ENCODE data around the gene PIK3R3.

PIK3R3 gene

DNA sequence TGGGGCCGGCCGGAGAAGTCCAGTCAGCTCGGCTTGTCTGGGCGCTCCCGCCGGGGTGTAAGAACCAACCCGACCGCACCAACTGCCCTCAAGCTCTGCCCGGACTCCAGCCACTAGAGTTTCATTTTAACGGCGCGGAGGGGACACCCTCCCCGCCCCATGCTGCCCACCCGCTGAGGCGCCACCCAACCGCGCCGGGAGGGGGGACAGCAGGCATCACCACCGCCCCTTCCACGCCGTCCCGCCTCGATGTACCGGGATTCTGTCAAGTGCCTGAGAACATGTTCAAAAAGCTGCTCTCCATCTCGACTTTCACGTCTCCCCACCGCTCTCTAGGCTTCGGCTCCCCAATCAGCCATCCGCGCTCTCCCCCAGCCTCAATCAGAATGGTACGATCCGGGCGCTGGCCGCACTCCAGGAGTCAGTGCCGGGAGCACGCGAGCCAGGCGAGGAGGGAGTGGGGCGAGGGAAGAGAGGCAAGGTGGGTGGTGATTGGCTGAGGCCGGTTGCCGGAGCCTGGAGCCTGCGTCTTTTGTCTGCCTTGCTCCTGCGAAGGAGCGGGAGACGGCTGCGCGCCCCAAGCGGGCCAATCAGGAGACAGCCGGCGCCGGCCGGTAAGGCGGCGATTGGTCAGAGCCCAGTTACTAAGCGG is at the start of gene PIK3R3:
TSS of gene PIK3R3 (minus strand) at position 101 of the 652 bp plus-strand sequence. CDS start 677 bp downstream, outside the sequence.
- H3K9me3 Mint-ChIP-seq: no peaks in the 10 kb centered on the region
- H3K27ac Mint-ChIP-seq: peak within 1 kb of the TSS; percentile 99
- peaks cover 85% of the 10 kb centered on the region for H3K27me3 Mint-ChIP-seq (ENCODE audit: low read depth)
- H3K4me3 Mint-ChIP-seq: peak within 1 kb of the TSS; percentile 100
- peaks cover 19% of the 10 kb centered on the region for H3K4me1 Mint-ChIP-seq (ENCODE audit: low read depth)
- H3K36me3 Mint-ChIP-seq (ENCODE audit: low read depth): peaks cover 2% of the 10 kb centered on the region

DNA sequence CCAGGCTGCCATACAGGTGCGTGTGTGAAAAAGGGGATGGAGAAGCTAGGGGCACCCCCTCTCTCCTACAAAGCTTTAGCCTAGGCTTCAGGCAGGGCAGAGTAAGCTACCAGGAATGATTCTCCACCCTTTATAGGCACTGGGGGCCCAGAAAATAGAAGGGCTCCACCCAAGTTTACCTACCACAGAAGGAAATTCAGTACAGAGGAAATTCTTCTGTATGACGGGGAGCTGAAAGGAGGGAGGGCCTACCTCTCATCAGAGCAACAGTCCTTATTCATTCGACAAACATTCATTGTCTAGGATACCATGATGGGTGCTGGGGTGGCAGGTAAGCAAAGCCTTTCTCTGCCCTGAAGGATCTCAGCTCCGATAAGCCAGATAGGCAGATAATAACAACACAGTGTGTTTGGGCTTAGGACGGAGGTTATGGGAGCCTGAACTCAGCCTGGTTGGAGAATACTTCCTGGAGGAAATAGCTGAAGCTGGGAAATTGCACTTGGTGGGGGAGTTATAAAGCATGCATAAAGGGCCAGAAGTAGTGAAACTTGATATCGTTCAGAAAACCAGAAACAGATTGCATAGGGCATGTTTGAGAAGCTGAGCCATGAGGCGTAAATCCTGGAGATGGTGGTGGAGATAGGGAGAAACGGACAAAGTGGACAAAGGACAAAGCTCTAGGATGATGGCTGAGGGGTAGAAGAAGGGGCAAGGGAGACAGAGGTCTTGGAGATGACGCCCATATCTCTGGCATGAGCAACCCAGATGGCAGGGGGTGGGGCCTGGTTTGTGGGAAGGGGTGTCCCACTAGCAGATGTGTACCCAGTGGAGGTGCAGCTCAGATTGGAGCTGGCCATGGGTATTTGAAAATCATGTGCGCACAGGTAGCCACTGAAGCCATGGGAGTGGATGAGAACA is 49.2 kb upstream of the PIK3R3 start:
- Mint-ChIP-seq H3K4me1 (ENCODE audit: low read depth) (peaks cover 10% of the 10 kb centered on the region), H3K4me3 (no peak overlapping the region), H3K27me3 (ENCODE audit: low read depth) (no peaks in the 10 kb centered on the region), H3K27ac (no peak overlapping the region), H3K36me3 (ENCODE audit: low read depth) (no peaks in the 10 kb centered on the region), H3K9me3 (no peaks in the 10 kb centered on the region)

DNA sequence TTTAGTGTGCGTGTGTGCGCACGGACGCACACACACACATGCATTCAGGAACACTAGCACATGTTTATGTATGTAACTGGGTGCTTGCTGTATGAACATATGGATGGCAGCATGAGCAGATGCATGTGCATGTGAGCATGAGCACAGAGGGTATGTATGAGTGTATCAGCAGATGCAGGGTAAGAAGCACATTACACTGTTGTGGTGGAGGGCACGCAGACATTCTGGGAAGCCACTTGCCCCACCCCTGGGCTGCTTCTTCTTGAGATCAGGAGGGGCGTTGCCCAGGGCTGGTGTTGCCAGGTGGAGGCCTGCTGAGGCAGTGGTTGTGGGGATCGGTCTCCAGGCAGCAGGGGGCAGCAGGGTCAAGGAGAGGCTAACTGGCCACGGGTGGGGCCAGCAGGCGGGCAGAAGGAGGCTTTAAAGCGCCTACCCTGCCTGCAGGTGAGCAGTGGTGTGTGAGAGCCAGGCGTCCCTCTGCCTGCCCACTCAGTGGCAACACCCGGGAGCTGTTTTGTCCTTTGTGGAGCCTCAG is 47.7 kb upstream of the PIK3R3 start:
- H3K36me3 Mint-ChIP-seq (ENCODE audit: low read depth): no peaks in the 10 kb centered on the region
- no peak overlapping the region for H3K27ac Mint-ChIP-seq
- H3K4me1 Mint-ChIP-seq (ENCODE audit: low read depth): peaks cover 9% of the 10 kb centered on the region
- no peak overlapping the region for H3K4me3 Mint-ChIP-seq
- no peaks in the 10 kb centered on the region for H3K9me3 Mint-ChIP-seq
- no peaks in the 10 kb centered on the region for H3K27me3 Mint-ChIP-seq (ENCODE audit: low read depth)

DNA sequence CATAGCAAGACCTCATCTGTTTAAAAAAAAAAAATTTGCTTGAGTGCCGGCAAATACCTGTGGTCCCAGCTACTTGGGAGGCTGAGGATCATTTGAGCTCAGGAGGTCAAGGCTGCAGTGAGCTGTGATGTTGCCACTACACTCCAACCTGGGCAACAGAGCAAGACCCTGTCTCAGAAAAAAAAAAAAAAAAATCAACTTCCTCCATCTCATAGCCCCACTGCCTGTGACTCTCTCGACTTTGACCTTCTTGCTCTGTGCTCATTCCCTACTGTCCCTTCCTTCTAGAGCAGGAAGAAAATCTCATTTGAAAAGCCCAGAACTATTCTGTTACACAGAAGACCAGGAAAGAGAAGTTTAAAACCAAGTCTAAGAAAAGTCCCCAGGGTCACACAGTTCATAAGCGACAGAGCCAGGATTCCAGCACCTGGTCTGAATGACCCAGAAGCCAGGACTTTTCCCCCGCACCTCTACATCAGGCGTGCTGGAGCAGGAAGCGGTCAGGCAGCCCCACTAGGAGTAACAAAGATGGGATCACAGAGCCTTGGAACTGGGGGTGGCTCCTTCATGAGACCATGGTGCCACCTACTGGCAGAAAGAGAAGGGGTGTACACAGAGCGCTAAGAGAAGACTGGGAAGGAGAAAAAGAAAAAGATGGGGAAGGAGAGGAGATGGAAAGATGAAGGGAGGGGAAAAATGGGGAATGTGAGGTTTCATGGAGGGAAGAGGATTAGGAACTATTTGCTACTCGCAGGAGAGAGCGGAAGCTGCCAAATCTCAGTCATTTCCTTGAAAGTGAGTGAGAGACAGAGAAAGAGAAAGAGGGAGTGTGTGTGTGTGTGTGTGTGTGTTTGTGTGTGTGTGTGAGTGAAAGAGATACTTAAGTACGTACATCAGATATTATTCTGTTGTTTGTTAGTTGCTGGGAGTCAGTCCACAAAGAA is 47.0 kb upstream of the PIK3R3 start:
- Mint-ChIP-seq H3K9me3 (no peaks in the 10 kb centered on the region), H3K36me3 (ENCODE audit: low read depth) (no peaks in the 10 kb centered on the region), H3K27me3 (ENCODE audit: low read depth) (no peaks in the 10 kb centered on the region), H3K27ac (no peak overlapping the region), H3K4me3 (no peak overlapping the region), H3K4me1 (ENCODE audit: low read depth) (peaks cover 5% of the 10 kb centered on the region)

DNA sequence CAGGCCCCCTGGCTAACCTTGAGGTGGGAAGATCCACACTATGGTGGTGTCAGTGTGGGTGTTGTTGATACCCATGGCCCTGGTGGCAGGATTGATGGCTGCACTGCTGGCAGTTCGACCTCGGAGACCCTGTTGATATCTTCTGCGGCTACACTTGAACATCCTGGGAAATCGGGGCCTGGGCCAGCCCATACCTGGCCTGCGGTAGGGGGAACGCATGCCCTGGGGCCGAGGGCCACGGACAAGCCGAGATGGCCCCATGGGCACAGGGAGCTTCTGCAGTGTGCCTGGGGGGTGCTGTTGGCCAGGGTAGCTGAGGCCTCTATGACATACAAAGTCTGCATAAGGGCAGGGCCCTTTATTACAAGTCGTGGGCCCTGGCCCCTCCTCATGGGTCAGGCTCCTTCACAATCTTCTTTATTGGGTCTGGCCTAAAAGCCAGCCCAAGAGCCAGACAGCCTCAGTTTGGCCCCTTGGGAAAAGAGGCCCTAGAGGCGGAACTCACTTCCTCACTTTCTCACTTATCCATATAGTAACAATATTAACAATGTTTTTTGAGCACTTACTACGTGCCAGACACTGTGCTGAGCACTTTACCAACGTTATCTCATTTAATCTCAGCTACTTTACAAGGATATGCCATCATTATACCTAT is 43.9 kb upstream of the PIK3R3 start, which contains the start of gene P3R3URF:
TSS of gene P3R3URF (minus strand) at position 278 of the 655 bp plus-strand sequence. CDS start at position 261, 17 bp downstream.
- no peaks in the 10 kb centered on the region for H3K4me1 Mint-ChIP-seq (ENCODE audit: low read depth)
- no peak within 1 kb of the TSS for H3K4me3 Mint-ChIP-seq
- H3K36me3 Mint-ChIP-seq (ENCODE audit: low read depth): no peaks in the 10 kb centered on the region
- no peaks in the 10 kb centered on the region for H3K9me3 Mint-ChIP-seq
- no peaks in the 10 kb centered on the region for H3K27me3 Mint-ChIP-seq (ENCODE audit: low read depth)
- no peak within 1 kb of the TSS for H3K27ac Mint-ChIP-seq

DNA sequence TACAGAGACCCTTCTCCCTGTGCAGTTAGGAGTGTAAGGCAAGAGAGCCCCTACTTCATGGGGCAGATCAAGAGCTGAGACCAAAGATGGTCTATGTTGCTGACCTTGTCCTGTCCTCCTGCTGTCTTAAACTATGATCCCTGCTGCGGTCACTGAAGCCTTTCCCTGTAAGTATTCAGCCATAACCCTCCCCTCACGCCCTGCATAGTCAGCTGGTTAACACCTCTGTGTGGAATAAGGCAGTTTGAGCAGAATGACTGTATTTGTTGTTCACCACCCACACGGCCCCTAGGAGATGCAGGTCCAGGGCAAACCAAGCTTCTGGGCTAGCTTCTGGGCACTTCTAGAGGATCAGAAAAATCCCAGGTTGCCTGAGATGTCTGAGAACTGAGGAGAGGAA is 42.8 kb upstream of the PIK3R3 start:
- Mint-ChIP-seq H3K4me3 (no peak overlapping the region), H3K27me3 (ENCODE audit: low read depth) (peaks cover 6% of the 10 kb centered on the region), H3K9me3 (no peaks in the 10 kb centered on the region), H3K27ac (no peak overlapping the region), H3K36me3 (ENCODE audit: low read depth) (no peaks in the 10 kb centered on the region), H3K4me1 (ENCODE audit: low read depth) (no peaks in the 10 kb centered on the region)

DNA sequence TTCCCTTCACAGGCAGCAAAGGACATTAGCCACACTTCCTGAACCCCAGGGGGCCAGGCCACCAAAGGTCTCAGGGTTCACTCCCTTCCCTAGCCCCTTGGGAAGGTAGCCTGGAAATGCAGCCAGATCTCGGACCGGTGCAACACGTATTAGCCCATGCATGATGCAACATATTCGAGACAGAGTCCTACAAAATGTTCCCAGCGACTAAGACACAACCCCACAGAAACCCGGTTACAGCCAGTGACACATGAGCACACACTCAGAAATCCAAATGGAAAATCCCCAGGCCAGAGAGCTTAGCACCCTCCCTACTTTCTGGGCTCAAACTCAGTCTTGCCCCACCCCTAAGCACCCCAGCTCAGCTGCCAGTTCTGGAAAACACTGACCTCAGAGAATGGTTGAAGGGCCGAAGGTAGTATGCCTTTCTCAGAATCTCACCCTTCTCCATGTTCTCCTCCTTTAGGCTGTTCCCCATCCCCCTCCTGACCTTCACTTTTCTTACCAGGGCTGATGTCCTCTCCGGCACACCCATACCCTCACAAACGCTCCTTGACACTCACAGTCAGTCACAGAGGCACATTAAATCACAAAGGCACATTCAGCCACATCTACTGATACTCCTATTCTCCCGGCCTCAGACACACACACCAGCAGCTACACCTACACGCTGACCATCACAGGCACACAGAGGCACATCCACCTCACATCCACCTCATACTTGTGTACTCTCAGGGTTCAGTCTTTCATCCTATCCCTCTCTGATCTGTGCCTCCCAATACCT is 42.2 kb upstream of the PIK3R3 start, which contains the start of gene TSPAN1:
TSS of gene TSPAN1 (plus strand) at position 640 of the 784 bp plus-strand sequence. CDS start 6,021 bp downstream, outside the sequence.
- Mint-ChIP-seq H3K27ac (no peak within 1 kb of the TSS), H3K27me3 (ENCODE audit: low read depth) (peaks cover 6% of the 10 kb centered on the region), H3K36me3 (ENCODE audit: low read depth) (no peaks in the 10 kb centered on the region), H3K9me3 (no peaks in the 10 kb centered on the region), H3K4me3 (no peak within 1 kb of the TSS), H3K4me1 (ENCODE audit: low read depth) (no peaks in the 10 kb centered on the region)

DNA sequence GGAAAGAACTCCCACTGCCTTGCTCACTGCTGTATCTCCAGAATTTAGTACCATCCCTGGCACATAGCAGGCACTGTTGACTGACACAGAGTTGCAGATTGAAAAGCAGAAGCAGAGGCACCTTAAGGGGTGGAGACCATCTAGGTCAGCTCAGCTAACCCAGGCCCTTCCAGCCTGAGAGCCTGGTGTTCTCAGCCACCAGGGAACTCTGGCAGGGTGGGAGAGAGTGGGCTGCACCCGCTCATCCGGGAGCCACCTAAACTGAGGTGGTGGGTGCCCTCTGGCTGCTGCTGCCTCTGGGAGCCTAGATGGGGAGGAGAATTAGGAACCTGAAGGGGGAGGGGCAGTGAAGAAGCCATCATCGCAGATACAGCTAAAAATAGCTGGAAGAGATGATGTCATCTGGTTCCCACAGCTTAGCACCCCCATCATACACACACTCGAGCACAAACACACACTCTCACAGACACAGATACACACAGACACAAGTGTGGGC is 41.0 kb upstream of the PIK3R3 start:
- Mint-ChIP-seq H3K27me3 (ENCODE audit: low read depth) (peaks cover 15% of the 10 kb centered on the region), H3K4me3 (no peak overlapping the region), H3K27ac (no peak overlapping the region), H3K9me3 (no peaks in the 10 kb centered on the region), H3K4me1 (ENCODE audit: low read depth) (no peaks in the 10 kb centered on the region), H3K36me3 (ENCODE audit: low read depth) (no peaks in the 10 kb centered on the region)

DNA sequence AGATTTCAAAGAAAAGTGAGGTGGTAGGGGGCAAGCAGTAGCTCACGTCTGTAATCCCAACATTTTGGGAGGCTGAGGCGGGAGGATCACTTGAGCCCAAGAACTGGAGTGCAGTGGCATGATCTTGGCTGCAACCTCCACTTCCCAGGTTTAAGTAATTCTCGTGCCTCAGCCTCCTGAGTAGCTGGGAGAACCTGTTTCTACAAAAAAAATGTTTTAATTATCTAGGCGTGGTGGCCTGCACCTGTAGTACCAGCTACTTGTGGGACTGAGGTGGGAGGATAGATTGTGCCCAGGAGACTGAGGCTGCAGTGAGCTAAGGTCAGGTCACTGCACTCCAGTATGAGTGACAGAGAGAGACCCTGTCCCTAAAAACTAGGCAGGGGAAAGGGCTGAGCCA is 39.9 kb upstream of the PIK3R3 start:
- Mint-ChIP-seq H3K27me3 (ENCODE audit: low read depth) (peaks cover 23% of the 10 kb centered on the region), H3K27ac (no peak overlapping the region), H3K9me3 (no peaks in the 10 kb centered on the region), H3K4me3 (no peak overlapping the region), H3K36me3 (ENCODE audit: low read depth) (no peaks in the 10 kb centered on the region), H3K4me1 (ENCODE audit: low read depth) (peaks cover 4% of the 10 kb centered on the region)

DNA sequence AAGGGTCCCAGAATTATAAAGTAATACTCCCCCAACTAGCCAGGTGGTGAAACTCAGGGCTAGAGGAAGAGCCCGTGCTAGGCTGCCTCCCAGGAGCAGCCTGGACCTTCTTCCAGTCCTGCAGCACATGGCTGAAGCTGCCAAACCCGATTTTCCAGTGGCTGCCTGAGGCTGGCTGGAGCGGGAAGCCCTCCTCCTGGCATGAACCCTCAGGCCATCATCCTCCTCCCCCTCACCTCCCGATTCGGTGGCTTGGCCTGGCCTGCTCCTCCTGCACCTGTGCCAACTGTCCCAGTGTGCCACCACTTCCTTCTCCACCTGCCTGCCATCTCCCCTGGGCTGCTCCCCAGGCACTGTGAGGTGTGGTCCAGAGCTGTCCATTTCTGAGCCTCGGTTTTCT is 39.4 kb upstream of the PIK3R3 start:
- Mint-ChIP-seq H3K27me3 (ENCODE audit: low read depth) (peaks cover 23% of the 10 kb centered on the region), H3K27ac (no peak overlapping the region), H3K4me3 (no peak overlapping the region)

DNA sequence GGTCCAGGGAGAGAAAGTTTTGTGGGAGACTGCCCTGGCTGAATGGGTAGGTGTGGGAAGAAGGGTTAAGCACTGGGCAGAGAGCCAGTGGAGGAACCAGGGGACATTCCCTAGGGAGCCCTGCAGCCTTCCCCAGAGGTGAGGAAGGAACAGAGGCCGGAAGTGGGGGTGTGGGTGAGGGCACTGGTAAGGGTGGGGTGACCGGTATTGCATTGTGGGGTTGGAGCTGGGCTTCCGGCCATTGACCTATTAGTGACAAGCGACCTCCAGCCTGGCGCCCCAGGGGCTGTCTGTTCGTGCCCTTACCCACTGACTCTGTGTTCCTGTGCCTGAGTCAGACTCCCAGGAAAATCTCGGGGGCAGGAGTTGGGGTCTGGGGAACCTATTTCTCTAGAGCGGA is 38.9 kb upstream of the PIK3R3 start:
- H3K9me3 Mint-ChIP-seq: no peaks in the 10 kb centered on the region
- peaks cover 23% of the 10 kb centered on the region for H3K27me3 Mint-ChIP-seq (ENCODE audit: low read depth)
- no peak overlapping the region for H3K4me3 Mint-ChIP-seq
- no peaks in the 10 kb centered on the region for H3K36me3 Mint-ChIP-seq (ENCODE audit: low read depth)
- peaks cover 11% of the 10 kb centered on the region for H3K4me1 Mint-ChIP-seq (ENCODE audit: low read depth)
- no peak overlapping the region for H3K27ac Mint-ChIP-seq

More for the DNA sequence above, 39.4 kb upstream of the PIK3R3 start:
- Mint-ChIP-seq H3K9me3 (no peaks in the 10 kb centered on the region), H3K4me1 (ENCODE audit: low read depth) (peaks cover 6% of the 10 kb centered on the region), H3K36me3 (ENCODE audit: low read depth) (no peaks in the 10 kb centered on the region)

DNA sequence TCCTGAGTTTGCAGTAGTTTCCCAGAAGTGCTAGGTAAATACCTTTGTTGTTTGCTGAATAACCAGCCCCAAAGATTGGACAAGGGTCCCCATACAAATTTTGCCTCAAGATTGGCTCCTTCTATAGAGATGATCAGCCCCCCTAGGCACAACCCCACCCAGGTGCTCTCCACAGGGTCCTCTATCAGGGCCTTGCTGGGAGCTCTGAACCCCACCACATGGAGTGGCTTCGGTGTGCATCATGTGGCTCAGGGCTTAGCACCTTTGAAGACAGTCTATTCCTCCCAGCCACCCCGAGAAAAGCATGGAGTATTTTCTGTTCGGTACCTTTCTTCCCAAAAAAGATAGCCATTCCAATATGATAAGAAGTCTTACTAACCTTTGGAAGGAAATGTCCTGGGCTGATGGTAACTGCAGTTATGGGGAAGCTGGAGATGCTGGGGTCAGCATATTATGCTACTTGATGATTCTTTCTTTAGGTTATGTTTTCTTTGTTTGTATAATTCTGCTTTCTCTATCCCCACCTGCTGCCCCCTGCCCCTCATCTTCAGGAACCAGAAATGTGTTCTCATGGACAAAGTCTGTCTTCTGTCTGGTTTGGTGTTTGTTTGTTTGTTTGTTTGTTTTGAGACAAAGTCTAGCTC is 37.5 kb upstream of the PIK3R3 start:
- Mint-ChIP-seq H3K27me3 (ENCODE audit: low read depth) (peaks cover 25% of the 10 kb centered on the region), H3K4me1 (ENCODE audit: low read depth) (peaks cover 12% of the 10 kb centered on the region), H3K4me3 (no peak overlapping the region), H3K36me3 (ENCODE audit: low read depth) (no peaks in the 10 kb centered on the region), H3K9me3 (no peaks in the 10 kb centered on the region), H3K27ac (no peak overlapping the region)

Data from T-helper 1 cell treated with Interleukin-12 subunit alpha and Interleukin-12 subunit beta and Interleukin-4 antibody, amounts not matched to agents 30 μg/mL and 1 μg/mL, for 36 hours (primary cell).